Hematopoietic multipotent progenitor cell treated with erythropoietin and hydrocortisone succinate and interleukin-3 and kit ligand, for 17 days (in vitro differentiated cells): ENCODE results near the gene CACNA1C.

Experiments
- DNase-seq: peaks from one replicate; pipeline ENCODE4 v3.0.0-alpha.2; 2015; ENCODE audit warnings: low spot score

The CACNA1C gene

GRCh38 chr12:2648406-2648805, 595.6 kb downstream of the CACNA1C start:
- DNase-seq, result no peak

- no peak for DNase-seq
Observed at GRCh38 chr12:2649201-2650030, 596.6 kb downstream of the CACNA1C start.

- no peak for DNase-seq
Observed at GRCh38 chr12:2650261-2651067, 597.7 kb downstream of the CACNA1C start.

GRCh38 chr12:2651068-2651965, 598.5 kb downstream of the CACNA1C start:
- DNase-seq, result no peak

GRCh38 chr12:2652011-2652400, 599.2 kb downstream of the CACNA1C start:
- DNase-seq, result no peak

- no peak for DNase-seq
Observed at GRCh38 chr12:2652401-2653081, 599.8 kb downstream of the CACNA1C start.

- no peak for DNase-seq
Observed at GRCh38 chr12:2653461-2653965, 600.7 kb downstream of the CACNA1C start.

- DNase-seq, result no peak
Observed at GRCh38 chr12:2654311-2654710, 601.5 kb downstream of the CACNA1C start.

- no peak for DNase-seq
Observed at GRCh38 chr12:2654741-2655140, 602.0 kb downstream of the CACNA1C start.

- no peak for DNase-seq
Observed at GRCh38 chr12:2662524-2662923, 609.7 kb downstream of the CACNA1C start.

- no peak for DNase-seq
Observed at GRCh38 chr12:2664721-2665577, 612.2 kb downstream of the CACNA1C start.

GRCh38 chr12:2666411-2666810, 613.6 kb downstream of the CACNA1C start:
- DNase-seq, result no peak

GRCh38 chr12:2666846-2667245, 614.1 kb downstream of the CACNA1C start:
- DNase-seq, result no peak

GRCh38 chr12:2667716-2668440, 615.1 kb downstream of the CACNA1C start:
- no peak for DNase-seq

- DNase-seq, result no peak
Observed at GRCh38 chr12:2668816-2669215, 616.0 kb downstream of the CACNA1C start.

- no peak for DNase-seq
Observed at GRCh38 chr12:2669560-2669959, 616.8 kb downstream of the CACNA1C start.

GRCh38 chr12:2672863-2673262, 620.1 kb downstream of the CACNA1C start:
- DNase-seq, result no peak

GRCh38 chr12:2673966-2674810, 621.4 kb downstream of the CACNA1C start:
- no peak for DNase-seq

GRCh38 chr12:2675776-2676175, 623.0 kb downstream of the CACNA1C start:
- no peak for DNase-seq
